Fibroblast of skin of abdomen (primary cell): Measurements from ENCODE around the gene ZNF280B.
"Not testable (repeated sequence)": the region's sequence is repeated elsewhere in the genome, so short reads cannot be mapped to it uniquely, and the experiment has no call there.

Experiments used
- DNase-seq: peaks from one replicate; pipeline ENCODE4 v3.0.0-alpha.2; 2013

The ZNF280B gene

GRCh38 chr22:22506736-22507135, 1.8 kb downstream of the ZNF280B start:
- DNase-seq, result no peak

DNA sequence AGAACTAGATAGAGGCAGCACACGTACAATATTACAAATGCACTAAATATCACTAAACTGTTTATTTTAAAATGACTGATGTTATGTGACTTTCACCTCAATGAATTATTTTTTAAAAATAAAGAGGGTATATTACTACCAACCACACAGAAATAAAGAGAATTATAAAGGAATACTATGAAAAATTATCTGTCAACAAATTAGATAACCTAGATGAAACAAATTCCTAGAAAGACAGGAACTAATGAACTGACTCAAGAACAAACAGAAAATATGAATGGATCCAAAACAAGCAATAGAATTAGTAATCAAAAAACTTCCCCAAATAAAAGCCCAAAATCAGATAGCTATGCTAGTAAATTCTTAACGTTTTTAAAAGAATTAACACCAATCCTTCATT, 10.3 kb downstream of the ZNF280B start:
- DNase-seq, result no peak

GRCh38 chr22:22491589-22491988, 17.0 kb downstream of the ZNF280B start:
- not testable (repeated sequence) for DNase-seq

DNA sequence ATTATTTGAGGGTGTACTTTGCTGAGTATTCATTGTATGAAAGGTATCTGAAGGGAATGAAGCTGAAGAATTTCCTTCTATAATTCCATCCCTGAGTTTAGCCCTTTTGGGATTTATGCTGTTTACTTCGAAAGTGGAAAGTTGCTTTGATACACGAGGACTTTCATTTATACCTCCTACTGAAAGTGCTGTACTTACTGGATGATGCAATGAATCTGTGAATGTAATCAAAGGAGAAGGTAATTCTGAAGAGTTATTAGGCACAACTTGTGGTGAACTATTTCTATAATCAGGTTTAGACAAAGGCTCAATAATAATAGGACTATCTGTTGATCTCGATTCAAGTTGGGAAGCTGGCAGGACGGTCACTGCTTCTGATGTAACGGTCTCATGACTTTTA, 19.8 kb downstream of the ZNF280B start:
- DNase-seq, result no peak

- DNase-seq, result no peak
Observed at GRCh38 chr22:22487869-22488597, 20.5 kb downstream of the ZNF280B start.

- no peak for DNase-seq
Observed at GRCh38 chr22:22487059-22487458, 21.5 kb downstream of the ZNF280B start.

DNA sequence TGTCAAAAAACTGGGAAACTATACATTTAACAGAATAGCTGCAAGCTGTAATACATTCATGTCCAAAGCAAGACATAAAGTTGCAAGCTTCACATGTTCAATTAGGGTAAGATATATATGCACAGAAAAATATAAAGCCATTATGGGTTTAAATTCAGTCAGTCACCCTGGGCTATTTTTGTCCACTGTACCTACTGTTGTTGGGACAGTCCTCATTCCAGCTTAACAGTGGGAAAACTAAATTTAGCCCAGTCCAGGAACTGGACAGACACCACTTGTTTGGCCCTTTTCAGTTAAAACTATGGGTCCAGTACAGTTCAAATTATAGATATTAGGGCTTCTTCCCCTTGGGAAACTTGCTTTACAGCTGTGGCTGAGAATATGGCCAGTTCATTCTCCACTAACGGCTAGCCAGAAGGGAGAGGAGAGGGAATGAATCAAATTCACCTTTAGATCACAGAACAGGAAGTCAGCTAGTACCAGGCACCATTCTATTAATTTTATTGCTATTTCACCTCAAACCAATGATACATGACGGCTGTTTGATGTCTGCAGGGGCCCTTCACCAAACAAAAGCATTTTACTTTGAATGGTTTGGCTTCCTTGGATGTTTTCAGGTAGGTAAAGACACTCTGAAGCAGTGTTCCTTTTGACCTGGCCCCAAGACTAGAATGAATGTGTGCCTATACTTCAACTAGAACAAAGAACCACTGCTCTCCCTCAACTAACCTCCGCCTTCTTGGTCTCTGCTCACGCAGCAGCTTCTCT, 22.2 kb downstream of the ZNF280B start:
- no peak for DNase-seq

- DNase-seq, result no peak
Observed at GRCh38 chr22:22485524-22485923, 23.0 kb downstream of the ZNF280B start.

- DNase-seq, result no peak
Observed at GRCh38 chr22:22484023-22484422, 24.5 kb downstream of the ZNF280B start.

- no peak for DNase-seq
Observed at GRCh38 chr22:22480940-22481339, 27.6 kb downstream of the ZNF280B start.

DNA sequence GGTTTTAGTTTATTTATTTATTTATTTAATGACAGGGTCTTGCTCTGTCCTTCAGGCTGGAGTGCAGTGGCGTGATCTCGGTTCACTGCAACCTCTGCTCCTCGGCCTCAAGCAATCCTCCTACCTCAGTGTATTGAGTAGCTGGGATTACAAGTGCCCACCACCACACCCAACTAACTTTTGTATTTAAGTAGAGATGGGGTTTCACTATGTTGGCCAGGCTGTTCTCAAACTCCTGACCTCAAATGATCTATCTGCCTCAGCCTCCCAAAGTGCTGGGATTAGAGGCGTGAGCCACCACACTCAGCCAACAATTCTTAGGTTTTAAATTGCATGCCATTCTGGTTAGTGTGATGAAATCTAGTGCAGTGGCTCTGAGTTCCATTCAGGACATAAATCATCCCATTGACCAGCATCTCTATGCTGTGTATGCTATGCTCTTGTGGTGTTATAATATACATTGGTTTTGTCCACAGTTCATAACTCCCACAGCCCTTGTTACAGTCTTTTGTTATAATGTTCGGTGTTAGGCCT, 28.5 kb downstream of the ZNF280B start:
- peak; percentile 63 for DNase-seq

DNA sequence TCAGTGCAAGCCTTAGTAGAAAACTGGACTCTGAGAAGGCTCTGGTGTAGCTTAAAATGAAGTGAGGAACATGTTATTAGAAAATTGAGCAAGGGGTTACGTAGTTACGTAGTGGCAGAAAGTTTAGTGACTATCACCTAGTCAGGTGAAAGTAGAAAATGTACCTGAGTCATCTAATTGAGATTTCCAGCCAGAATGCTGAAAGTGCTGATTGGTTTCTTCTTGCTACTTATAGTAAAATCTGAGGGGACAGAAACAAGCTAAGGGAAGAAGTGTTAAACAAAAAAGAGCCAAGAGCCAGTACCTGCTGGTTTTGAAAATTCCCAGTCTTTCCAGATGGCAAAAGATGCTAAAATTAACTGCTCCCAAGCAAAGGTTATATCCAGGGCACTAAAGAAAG, 29.4 kb downstream of the ZNF280B start:
- no peak for DNase-seq

GRCh38 chr22:22478470-22478869, 30.1 kb downstream of the ZNF280B start:
- no peak for DNase-seq

- DNase-seq, result no peak
Observed at GRCh38 chr22:22474733-22475132, 33.8 kb downstream of the ZNF280B start.

DNA sequence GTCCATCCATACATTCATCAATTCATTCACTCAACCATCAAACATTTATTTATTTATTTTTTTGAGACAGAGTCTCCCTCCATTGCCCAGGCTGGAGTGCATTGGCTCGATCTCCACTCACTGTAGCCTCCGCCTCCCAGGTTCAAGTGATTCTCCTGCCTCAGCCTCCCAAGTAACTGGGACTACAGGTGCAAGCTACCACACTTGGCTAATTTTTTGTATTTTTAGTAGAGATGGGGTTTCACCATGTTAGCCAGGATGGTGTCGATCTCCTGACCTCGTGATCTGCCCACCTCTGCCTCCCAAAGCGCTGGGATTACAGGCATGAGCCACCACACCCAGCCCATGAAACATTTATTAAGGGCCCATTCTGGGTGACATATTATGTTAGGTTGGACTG, 37.4 kb downstream of the ZNF280B start:
- not testable (repeated sequence) for DNase-seq

DNA sequence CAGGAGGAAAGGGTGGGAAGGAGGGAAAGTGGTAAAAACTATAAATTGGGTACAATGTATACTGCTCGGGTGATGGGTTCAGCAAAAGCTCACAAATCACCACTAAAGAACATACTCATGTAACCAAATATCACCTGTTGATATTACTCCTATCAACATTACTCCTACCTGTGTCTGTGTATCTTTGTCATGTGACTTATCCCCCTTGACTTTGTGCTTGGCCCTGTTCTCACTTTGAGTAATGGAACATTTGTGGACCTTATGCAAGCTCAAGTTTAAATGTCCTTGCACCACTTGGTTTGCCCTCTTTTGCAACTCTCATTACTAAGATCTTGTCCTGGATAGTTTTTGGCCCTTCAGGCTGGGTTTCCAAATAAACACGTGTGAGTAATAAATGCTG, 39.0 kb downstream of the ZNF280B start:
- DNase-seq, result no peak

- DNase-seq, result not testable (repeated sequence)
Observed at GRCh38 chr22:22468794-22469469, 39.6 kb downstream of the ZNF280B start.

DNA sequence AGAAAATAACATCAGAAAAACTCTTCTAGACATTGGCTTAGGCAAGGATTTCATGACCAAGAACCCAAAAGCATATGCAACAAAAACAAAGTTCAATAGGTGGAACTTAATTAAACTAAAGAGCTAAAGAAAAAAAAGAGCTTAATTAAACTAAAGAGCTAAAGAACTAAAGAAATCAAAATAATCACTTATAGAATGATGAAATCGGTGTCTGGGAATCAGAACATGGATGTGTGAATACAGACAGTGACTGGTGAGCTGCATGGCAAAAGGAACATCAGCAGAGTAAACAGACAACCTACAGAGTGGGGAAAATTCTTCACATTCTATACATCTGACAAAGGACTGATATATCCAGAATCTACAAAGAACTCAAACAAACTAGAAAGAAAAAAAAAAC, 41.4 kb downstream of the ZNF280B start:
- DNase-seq, result no peak

DNA sequence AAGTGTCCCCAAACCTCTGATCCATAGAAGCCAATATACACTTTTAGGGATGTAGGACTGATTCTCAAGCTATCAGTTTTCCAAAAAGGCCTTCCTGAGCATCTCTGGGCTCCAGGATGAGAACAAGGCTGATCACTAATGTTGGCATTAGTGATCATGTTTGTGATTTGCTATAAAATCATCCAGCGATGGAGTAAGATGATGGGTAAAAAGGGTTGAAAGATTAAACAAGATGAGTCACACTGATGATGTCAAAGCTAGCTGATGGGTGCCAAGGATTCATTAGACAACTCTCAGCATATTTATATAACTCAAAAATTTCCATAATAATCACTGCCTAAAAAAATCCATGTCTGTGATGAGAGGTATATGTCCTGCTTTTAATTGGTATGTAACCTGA, 42.8 kb downstream of the ZNF280B start:
- no peak for DNase-seq

DNA sequence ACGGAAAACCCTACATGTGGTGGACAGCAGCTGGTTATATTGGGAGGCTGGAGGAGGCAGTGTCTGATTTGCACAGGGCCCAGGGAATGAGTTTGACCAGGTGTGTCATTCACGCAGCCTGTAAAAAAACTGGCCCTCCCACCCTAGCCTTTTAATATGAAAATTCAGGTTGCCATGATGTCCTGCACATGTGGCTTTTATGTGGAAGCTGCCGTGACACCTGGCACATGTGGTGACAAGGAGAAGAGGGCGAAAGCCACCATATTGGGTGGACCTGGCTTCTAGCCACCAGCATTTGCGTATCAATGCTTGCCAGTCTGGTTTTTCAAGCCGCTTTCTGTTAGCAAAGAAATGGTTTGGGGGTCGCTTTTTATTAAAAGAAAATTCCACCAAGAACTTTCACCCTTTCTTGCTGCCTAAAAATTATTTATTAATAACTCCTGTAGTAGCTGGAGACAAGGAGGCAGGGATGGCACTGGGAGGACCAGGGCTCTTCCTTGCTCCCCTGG, 43.4 kb downstream of the ZNF280B start:
- DNase-seq, result no peak

DNA sequence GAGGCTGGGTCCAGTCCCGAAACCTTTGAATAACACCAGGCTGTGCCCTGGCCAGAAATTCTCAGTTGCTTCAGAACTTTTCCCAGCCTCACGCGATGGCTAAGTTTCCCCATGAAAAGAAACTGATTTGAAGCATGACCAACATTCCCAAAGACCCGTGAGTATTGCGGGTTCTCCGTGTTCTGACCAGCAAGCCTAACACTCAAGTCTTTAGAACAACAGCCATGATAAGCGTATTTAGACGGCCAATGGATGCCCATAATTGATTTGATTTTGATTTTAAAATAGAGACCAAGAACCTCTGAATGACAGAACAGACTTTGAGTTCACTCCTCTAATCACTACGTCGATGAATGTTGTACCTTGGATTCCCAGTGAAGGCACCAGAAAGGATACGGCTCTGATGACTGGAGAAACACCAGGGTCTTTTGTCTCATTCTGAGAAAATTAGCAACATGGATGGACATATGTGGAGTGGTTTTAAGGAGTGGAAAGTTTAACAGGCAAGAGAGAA, 43.9 kb downstream of the ZNF280B start:
- DNase-seq, result no peak

DNA sequence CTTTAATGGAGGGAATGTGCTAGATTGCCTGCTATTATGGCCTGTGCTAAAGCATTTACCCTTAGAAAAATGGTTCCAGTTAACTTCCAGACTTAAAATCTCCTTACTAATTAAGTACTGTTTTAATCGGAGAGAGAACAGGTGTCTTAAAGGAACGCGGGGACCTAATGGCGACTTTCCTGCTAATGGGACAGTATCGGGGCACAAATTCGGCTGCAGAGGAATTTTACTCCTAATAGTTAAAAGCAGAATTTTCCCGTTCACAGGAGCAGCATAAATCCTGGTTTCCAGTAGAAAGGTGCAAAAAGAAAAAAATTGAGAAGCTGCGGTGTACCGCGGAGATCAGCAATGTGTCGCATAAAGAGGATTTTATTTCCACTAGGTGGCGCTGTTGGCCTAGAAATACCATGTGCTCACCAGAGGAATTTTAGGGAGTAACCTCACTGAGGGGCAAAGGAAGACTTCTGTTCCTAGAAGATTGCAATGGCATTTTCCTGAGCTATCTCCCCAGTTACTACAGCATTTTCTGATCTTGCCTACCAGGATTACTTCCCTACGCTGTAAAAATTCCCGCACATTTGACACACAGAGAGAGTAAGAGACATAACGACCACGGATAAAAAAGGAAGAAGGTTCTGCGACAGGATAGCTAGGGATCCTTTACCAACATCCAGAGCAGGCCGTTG, 44.5 kb downstream of the ZNF280B start:
- peak; percentile 53 for DNase-seq
